Tongue (tissue), 2 donors: ENCODE measurements around the gene VCL. TPM values are rescaled to one million over a fixed set of nuclear protein-coding genes. Genes with fewer than 3 reads are reported as not detected.
"Not testable (repeated sequence)": the region's sequence is repeated elsewhere in the genome, so short reads cannot be mapped to it uniquely, and the experiment has no call there.

Experiments used
- DNase-seq: peaks from one replicate; pipeline ENCODE4 v3.0.0-alpha.2; 2015
- total RNA-seq: library from RNA; depleted of rRNA; stranded (reverse); fragments of >200 nt; gene quantifications from one replicate; pipeline ENCODE4 v1.2.3, GENCODE V29; 2014

Gene VCL
- total RNA-seq, 1 donor from 2014 or later = 217 TPM

GRCh38 chr10:74109452-74109851 is 111.5 kb downstream of the VCL start:
- no peak for DNase-seq

GRCh38 chr10:74110120-74110519 is 112.2 kb downstream of the VCL start:
- no peak for DNase-seq

- DNase-seq = no peak
Measured at GRCh38 chr10:74111799-74112198, 113.9 kb downstream of the VCL start.

GRCh38 chr10:74113546-74113945 is 115.6 kb downstream of the VCL start:
- DNase-seq = peak; percentile 23

- no peak for DNase-seq
Measured at GRCh38 chr10:74114041-74114448, 116.1 kb downstream of the VCL start.

- DNase-seq = no peak
Measured at GRCh38 chr10:74117738-74118137, 119.8 kb downstream of the VCL start.

- no peak for DNase-seq
Measured at GRCh38 chr10:74118804-74119203, 120.9 kb downstream of the VCL start.

GRCh38 chr10:74120911-74121310 is 123.0 kb downstream of the VCL start:
- DNase-seq = no peak

GRCh38 chr10:74121368-74121767 is 123.5 kb downstream of the VCL start:
- DNase-seq = no peak

GRCh38 chr10:74122060-74122459 is 124.1 kb downstream of the VCL start:
- DNase-seq = no peak

GRCh38 chr10:74123081-74123480 is 125.2 kb downstream of the VCL start:
- DNase-seq = no peak

- no peak for DNase-seq
Measured at GRCh38 chr10:74133923-74134820, 136.3 kb downstream of the VCL start.

- no peak for DNase-seq
Measured at GRCh38 chr10:74135452-74135851, 137.5 kb downstream of the VCL start.

GRCh38 chr10:74137992-74138391 is 140.1 kb downstream of the VCL start:
- DNase-seq = no peak

- DNase-seq = not testable (repeated sequence)
Measured at GRCh38 chr10:74138596-74138995, 140.7 kb downstream of the VCL start.

- no peak for DNase-seq
Measured at GRCh38 chr10:74139981-74140380, 142.1 kb downstream of the VCL start.

- DNase-seq = no peak
Measured at GRCh38 chr10:74140553-74140952, 142.6 kb downstream of the VCL start.

GRCh38 chr10:74145133-74145532 is 147.2 kb downstream of the VCL start:
- DNase-seq = peak; percentile 67

GRCh38 chr10:74146980-74147379 is 149.1 kb downstream of the VCL start:
- DNase-seq = not testable (repeated sequence)

- no peak for DNase-seq
Measured at GRCh38 chr10:74150204-74150989, 152.5 kb downstream of the VCL start, which contains the start of gene AP3M1. Gene AP3M1, minus strand, starts transcription at chr10:74150828. Its CDS starts 12,449 bp downstream, at chr10:74138379.

- DNase-seq = peak; percentile 100
Measured at GRCh38 chr10:74150990-74151878, 153.3 kb downstream of the VCL start, which contains the start of gene ADK. Gene ADK, plus strand, starts transcription at chr10:74151221. Its CDS starts 58 bp downstream, at chr10:74151279.
